HEK293 (cell line): ENCODE results near the gene AFF3.

Source experiments
- CTCF ChIA-PET: fragments of 350-600 bp; formaldehyde crosslinking; extraction: SDS; loops from one replicate; lab custom pipeline; 2021; ENCODE audit warnings: antibody characterized with exemption; lab: Yijun Ruan, JAX
- POLR2A ChIA-PET: fragments of 300-600 bp; formaldehyde crosslinking; extraction: SDS; loops from one replicate; lab custom pipeline; 2020; ENCODE audit warnings: antibody characterized with exemption, inconsistent platforms; lab: Yijun Ruan, JAX
- H3K27ac ChIP-seq: fragments of 200-500 bp; sonication (Bioruptor generic); 2 replicates; pipeline ENCODE4 v1.5.1; 2014; ENCODE audit warnings: low read depth, low read length, control low read depth, inconsistent platforms; ENCODE audit errors: extremely low read depth
- H3K36me3 ChIP-seq, 2 experiments: fragments of 200-500 bp in 1 of 2; sonication (Bioruptor generic) in 1 of 2; 1 replicate in 1 of 2; 2 replicates in 1 of 2; pipeline ENCODE4 v1.5.1; 2014 to 2017; ENCODE audit warnings: inconsistent platforms in 2 of 2, low read length in 2 of 2; ENCODE audit not compliant: control insufficient read depth in 2 of 2, insufficient read depth in 1 of 2
- H3K4me1 ChIP-seq: fragments of 200-500 bp; sonication (Bioruptor generic); 2 replicates; pipeline ENCODE4 v1.5.1; 2014; ENCODE audit warnings: mild to moderate bottlenecking, low read length, inconsistent platforms; ENCODE audit not compliant: control insufficient read depth, insufficient read depth
- H3K4me3 ChIP-seq: 2 replicates; pipeline ENCODE4 v1.5.1; 2011; ENCODE audit warnings: low read depth, mild to moderate bottlenecking, control low read depth, low read length, moderate library complexity
- H3K9me3 ChIP-seq: fragments of 200-500 bp; sonication (Bioruptor generic); 2 replicates; pipeline ENCODE4 v1.5.1; 2014; ENCODE audit warnings: low read depth, low read length, inconsistent platforms; ENCODE audit not compliant: control insufficient read depth, insufficient read depth
- KLF16 ChIP-seq: fragments of 450-650 bp; formaldehyde crosslinking; IDR thresholded peaks from 2 replicates; pipeline ENCODE4 v1.5.1; 2017; ENCODE audit warnings: missing biosample characterization, missing genetic modification characterization
- MYNN ChIP-seq: fragments of 450-650 bp; formaldehyde crosslinking; IDR thresholded peaks from 2 replicates; pipeline ENCODE4 v1.5.1; 2016; ENCODE audit warnings: missing biosample characterization, missing genetic modification characterization, borderline replicate concordance
- OVOL3 ChIP-seq: fragments of 450-650 bp; formaldehyde crosslinking; IDR thresholded peaks from 2 replicates; pipeline ENCODE4 v1.5.1; 2016; ENCODE audit warnings: missing biosample characterization, missing genetic modification characterization
- SCRT2 ChIP-seq: fragments of 450-650 bp; formaldehyde crosslinking; IDR thresholded peaks from 2 replicates; pipeline ENCODE4 v1.5.1; 2016; ENCODE audit warnings: missing biosample characterization, missing genetic modification characterization
- SETDB1 ChIP-seq: IDR thresholded peaks from one replicate; pipeline ENCODE4 v1.6.1; 2017; ENCODE audit warnings: mild to moderate bottlenecking, low read length, moderate library complexity, mixed read lengths; ENCODE audit not compliant: insufficient read length
- ZBTB1 ChIP-seq: fragments of 450-650 bp; formaldehyde crosslinking; IDR thresholded peaks from 2 replicates; pipeline ENCODE4 v1.5.1; 2016; ENCODE audit warnings: missing biosample characterization, missing genetic modification characterization
- ZBTB21 ChIP-seq: fragments of 450-650 bp; formaldehyde crosslinking; IDR thresholded peaks from 2 replicates; pipeline ENCODE4 v1.5.1; 2017; ENCODE audit warnings: missing biosample characterization, missing genetic modification characterization
- ZFP41 ChIP-seq: fragments of 450-650 bp; formaldehyde crosslinking; IDR thresholded peaks from 2 replicates; pipeline ENCODE4 v1.5.1; 2016; ENCODE audit warnings: missing biosample characterization, missing genetic modification characterization, borderline replicate concordance
- ZNF132 ChIP-seq: fragments of 450-650 bp; formaldehyde crosslinking; IDR thresholded peaks from 2 replicates; pipeline ENCODE4 v1.5.1; 2017; ENCODE audit warnings: missing biosample characterization, missing genetic modification characterization, borderline replicate concordance
- ZNF174 ChIP-seq: fragments of 450-650 bp; formaldehyde crosslinking; IDR thresholded peaks from 2 replicates; pipeline ENCODE4 v1.5.0; 2017; ENCODE audit warnings: missing biosample characterization, mild to moderate bottlenecking, missing genetic modification characterization
- ZNF404 ChIP-seq: fragments of 450-650 bp; formaldehyde crosslinking; IDR thresholded peaks from 2 replicates; pipeline ENCODE4 v1.5.1; 2017; ENCODE audit warnings: missing biosample characterization, missing genetic modification characterization
- ZNF426 ChIP-seq: fragments of 450-650 bp; formaldehyde crosslinking; IDR thresholded peaks from 2 replicates; pipeline ENCODE4 v1.5.1; 2017; ENCODE audit warnings: missing biosample characterization, missing genetic modification characterization, mild to moderate bottlenecking, inconsistent platforms, moderate library complexity
- ZNF473 ChIP-seq: fragments of 450-650 bp; formaldehyde crosslinking; IDR thresholded peaks from 2 replicates; pipeline ENCODE4 v1.5.1; 2017; ENCODE audit warnings: missing biosample characterization, missing genetic modification characterization
- ZNF48 ChIP-seq: fragments of 450-650 bp; formaldehyde crosslinking; IDR thresholded peaks from 2 replicates; pipeline ENCODE4 v1.5.1; 2016; ENCODE audit warnings: missing biosample characterization, missing genetic modification characterization
- ZNF529 ChIP-seq: fragments of 450-650 bp; formaldehyde crosslinking; IDR thresholded peaks from 2 replicates; pipeline ENCODE4 v1.5.1; 2017; ENCODE audit warnings: missing genetic modification characterization, missing biosample characterization; ENCODE audit not compliant: insufficient replicate concordance
- ZNF629 ChIP-seq: fragments of 450-650 bp; formaldehyde crosslinking; IDR thresholded peaks from 2 replicates; pipeline ENCODE4 v1.5.1; 2017; ENCODE audit warnings: missing biosample characterization, missing genetic modification characterization
- ZNF658 ChIP-seq: fragments of 450-650 bp; formaldehyde crosslinking; IDR thresholded peaks from 2 replicates; pipeline ENCODE4; 2016; ENCODE audit warnings: missing biosample characterization, missing genetic modification characterization
- ZNF777 ChIP-seq: fragments of 450-650 bp; formaldehyde crosslinking; IDR thresholded peaks from 2 replicates; pipeline ENCODE4 v1.5.1; 2017; ENCODE audit warnings: missing biosample characterization, missing genetic modification characterization, borderline replicate concordance
- TF ChIP-seq, protein P1 (sequence below): fragments of 450-650 bp; formaldehyde crosslinking; IDR thresholded peaks from 2 replicates; pipeline ENCODE4 v1.5.1; 2017; ENCODE audit warnings: missing biosample characterization, mild to moderate bottlenecking, missing genetic modification characterization, moderate library complexity
- TF ChIP-seq, protein P2 (sequence below): fragments of 450-650 bp; formaldehyde crosslinking; IDR thresholded peaks from 2 replicates; pipeline ENCODE4 v1.5.0; 2017; ENCODE audit warnings: missing biosample characterization, missing genetic modification characterization, borderline replicate concordance
- TF ChIP-seq, protein P3 (sequence below): sonication (generic); formaldehyde crosslinking; IDR thresholded peaks from 2 replicates; pipeline ENCODE4 v1.8.1; 2022; ENCODE audit warnings: mild to moderate bottlenecking, moderate library complexity, missing genetic modification reagents

The AFF3 gene

DNA sequence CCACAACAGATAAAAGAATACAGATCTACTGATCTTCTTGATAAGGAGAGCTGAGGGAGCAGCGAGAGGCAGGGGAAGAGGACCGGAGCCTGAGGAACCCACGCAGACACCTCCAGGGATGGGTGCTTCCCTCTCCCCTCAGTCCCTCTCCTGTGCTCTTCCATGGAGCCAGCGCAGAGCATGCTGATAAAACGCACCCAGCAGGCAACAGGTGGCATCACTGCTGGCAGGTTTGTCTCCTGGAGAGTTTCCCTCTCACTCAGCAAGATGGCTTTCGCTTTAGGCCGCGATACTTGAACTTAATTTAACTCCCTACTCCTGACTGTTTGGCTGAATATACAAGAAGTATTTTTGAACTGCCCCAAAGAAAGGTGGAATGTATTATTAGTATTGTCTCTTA, 489.5 kb downstream of the AFF3 start:
- ChIA-PET POLR2A (no interaction called here), CTCF (interaction anchor here (0.6 kb wide), 1 partner anchor 88 kb away, joined by 3 read pairs; no protein-coding TSS in a partner anchor)
- Histone ChIP-seq H3K4me1 (no peaks in the 10 kb centered on the region), H3K4me3 (no peak overlapping the region), H3K9me3 (no peaks in the 10 kb centered on the region), H3K27ac (no peak overlapping the region), H3K36me3 (no peaks in the 10 kb centered on the region)
- TF ChIP-seq SCRT2 (tag by site-specific recombination) (peak; percentile 61), ZNF658 (tag by site-specific recombination) (no peak)
- TF ChIP-seq, protein P1, sequence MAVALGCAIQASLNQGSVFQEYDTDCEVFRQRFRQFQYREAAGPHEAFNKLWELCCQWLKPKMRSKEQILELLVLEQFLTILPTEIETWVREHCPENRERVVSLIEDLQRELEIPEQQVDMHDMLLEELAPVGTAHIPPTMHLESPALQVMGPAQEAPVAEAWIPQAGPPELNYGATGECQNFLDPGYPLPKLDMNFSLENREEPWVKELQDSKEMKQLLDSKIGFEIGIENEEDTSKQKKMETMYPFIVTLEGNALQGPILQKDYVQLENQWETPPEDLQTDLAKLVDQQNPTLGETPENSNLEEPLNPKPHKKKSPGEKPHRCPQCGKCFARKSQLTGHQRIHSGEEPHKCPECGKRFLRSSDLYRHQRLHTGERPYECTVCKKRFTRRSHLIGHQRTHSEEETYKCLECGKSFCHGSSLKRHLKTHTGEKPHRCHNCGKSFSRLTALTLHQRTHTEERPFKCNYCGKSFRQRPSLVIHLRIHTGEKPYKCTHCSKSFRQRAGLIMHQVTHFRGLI: no peak

DNA sequence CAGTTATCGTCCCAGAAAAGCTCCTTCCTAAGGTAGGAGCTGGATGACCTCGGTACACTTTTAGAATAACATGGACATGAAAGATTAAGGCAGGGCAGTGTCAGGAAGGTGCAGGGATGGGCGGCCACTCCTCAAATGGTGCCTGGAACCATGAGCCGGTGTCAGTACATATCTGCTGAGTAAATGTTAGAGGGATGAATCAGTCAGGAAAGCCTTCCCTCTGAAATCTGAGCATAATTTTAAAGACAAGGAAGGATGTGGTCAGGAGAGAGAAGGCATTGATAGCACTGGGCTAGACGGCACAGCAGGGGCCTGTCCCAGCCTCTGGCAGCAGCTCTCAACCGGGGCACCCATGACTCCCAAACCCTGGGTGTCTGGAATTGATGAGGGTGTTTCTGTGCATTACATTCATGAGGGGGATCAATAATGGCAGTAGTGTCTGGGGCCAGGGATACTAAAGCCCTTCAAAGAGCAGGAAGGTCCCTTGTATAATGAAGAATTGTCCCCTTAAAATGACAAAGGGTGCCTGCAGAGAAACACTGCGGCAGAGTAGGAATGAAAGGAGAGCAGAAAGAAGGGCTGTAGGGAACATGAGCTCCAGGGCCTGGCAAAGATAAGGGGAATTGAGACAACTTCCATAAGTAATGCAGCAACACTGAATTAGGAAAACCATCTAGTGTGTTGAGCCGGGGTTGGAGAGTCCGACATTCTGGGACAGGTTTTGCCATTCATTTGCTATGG, 490.3 kb downstream of the AFF3 start:
- ChIA-PET POLR2A (no interaction called here), CTCF (interaction anchor here (0.6 kb wide), 1 partner anchor 407 kb away, joined by 3 read pairs; no protein-coding TSS in a partner anchor)
- Histone ChIP-seq H3K9me3 (no peaks in the 10 kb centered on the region), H3K4me3 (no peak overlapping the region), H3K4me1 (no peaks in the 10 kb centered on the region), H3K27ac (no peak overlapping the region), H3K36me3 (no peaks in the 10 kb centered on the region)
- TF ChIP-seq ZBTB21 (no peak), ZNF132 (tag by site-specific recombination) (no peak)

DNA sequence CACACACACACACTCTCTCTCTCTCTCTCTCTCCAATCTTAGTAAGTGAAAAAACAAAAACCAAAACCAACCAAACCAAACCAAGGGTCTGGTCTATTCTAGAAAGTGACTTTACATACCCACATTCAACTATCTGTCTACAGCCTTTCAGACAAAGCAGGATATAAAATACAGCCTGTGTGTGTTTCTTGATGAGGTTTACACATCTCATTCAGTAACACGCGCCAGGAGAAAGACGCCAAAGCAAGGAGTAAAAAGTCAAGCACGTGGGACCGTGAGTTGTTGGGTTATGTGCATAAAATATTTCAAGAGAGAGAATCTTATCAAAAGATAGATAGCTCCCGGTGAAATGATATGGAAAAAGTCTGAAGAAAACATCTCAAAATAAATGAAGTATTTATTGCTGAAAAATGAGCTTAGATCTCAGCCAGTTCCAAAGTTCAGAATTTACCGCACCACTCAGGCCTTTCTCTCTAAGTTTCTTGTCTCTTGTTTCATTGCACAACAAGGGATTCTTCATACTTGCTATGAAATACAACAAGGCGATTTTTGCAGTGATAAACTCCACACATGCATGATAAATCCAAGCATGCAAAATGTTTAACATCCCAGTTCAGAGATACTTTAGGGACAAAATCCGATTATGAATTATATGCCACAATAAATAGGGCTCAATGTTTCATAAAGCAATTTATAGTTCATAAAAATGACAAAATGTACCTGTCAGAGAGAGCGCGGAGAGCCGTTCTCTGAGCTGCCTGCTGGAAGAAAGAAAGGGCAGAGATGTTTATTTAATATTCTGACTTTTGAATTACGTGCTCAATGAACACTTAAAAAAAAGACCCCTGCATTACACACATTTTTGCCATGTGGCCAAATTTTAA, 493.2 kb downstream of the AFF3 start:
- TF ChIP-seq ZBTB1 (tag by site-specific recombination) (no peak), KLF16 (tag by site-specific recombination) (no peak), SETDB1 (no peak), MYNN (tag by site-specific recombination) (no peak), ZNF48 (tag by site-specific recombination) (no peak), ZNF426 (tag by site-specific recombination) (no peak), ZNF473 (tag by site-specific recombination) (no peak), ZNF629 (no peak), ZNF174 (tag by site-specific recombination) (no peak), ZNF132 (tag by site-specific recombination) (no peak), ZNF404 (tag by site-specific recombination) (no peak), ZFP41 (no peak), OVOL3 (tag by site-specific recombination) (no peak), ZNF777 (tag by site-specific recombination) (no peak), ZNF529 (no peak)
- TF ChIP-seq, protein P1: no peak
- TF ChIP-seq, protein P2, sequence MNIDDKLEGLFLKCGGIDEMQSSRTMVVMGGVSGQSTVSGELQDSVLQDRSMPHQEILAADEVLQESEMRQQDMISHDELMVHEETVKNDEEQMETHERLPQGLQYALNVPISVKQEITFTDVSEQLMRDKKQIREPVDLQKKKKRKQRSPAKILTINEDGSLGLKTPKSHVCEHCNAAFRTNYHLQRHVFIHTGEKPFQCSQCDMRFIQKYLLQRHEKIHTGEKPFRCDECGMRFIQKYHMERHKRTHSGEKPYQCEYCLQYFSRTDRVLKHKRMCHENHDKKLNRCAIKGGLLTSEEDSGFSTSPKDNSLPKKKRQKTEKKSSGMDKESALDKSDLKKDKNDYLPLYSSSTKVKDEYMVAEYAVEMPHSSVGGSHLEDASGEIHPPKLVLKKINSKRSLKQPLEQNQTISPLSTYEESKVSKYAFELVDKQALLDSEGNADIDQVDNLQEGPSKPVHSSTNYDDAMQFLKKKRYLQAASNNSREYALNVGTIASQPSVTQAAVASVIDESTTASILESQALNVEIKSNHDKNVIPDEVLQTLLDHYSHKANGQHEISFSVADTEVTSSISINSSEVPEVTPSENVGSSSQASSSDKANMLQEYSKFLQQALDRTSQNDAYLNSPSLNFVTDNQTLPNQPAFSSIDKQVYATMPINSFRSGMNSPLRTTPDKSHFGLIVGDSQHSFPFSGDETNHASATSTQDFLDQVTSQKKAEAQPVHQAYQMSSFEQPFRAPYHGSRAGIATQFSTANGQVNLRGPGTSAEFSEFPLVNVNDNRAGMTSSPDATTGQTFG (tag by site-specific recombination): no peak
- TF ChIP-seq, protein P3, sequence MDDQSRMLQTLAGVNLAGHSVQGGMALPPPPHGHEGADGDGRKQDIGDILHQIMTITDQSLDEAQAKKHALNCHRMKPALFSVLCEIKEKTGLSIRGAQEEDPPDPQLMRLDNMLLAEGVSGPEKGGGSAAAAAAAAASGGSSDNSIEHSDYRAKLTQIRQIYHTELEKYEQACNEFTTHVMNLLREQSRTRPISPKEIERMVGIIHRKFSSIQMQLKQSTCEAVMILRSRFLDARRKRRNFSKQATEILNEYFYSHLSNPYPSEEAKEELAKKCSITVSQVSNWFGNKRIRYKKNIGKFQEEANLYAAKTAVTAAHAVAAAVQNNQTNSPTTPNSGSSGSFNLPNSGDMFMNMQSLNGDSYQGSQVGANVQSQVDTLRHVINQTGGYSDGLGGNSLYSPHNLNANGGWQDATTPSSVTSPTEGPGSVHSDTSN (CRISPR knock-in tag): no peak
- Histone ChIP-seq H3K4me1 (no peaks in the 10 kb centered on the region), H3K9me3 (no peaks in the 10 kb centered on the region), H3K27ac (no peak overlapping the region), H3K4me3 (no peak overlapping the region), H3K36me3 (no peaks in the 10 kb centered on the region)
- POLR2A ChIA-PET: no interaction called here
- CTCF ChIA-PET: no interaction called here
